Keratinocyte (primary cell): ENCODE results near the gene ZSCAN21.
"Not testable (repeated sequence)": the region's sequence is repeated elsewhere in the genome, so short reads cannot be mapped to it uniquely, and the experiment has no call there.

ENCODE experiments used
- CTCF ChIP-seq, 3 experiments: IDR thresholded peaks in 1 of 3; conservative IDR thresholded peaks in 1 of 3; optimal IDR thresholded peaks in 1 of 3; 2 replicates in 2 of 3; 3 replicates in 1 of 3; pipeline versions ENCODE3 to v1.5.1; 2011; ENCODE audit warnings: low read length in 3 of 3, mild to moderate bottlenecking in 3 of 3, moderate library complexity in 2 of 3, control low read depth in 1 of 3, inconsistent platforms in 1 of 3; ENCODE audit not compliant: insufficient read depth in 2 of 3; ENCODE audit errors: extremely low read depth in 1 of 3
- EZH2 ChIP-seq: IDR thresholded peaks from one replicate; pipeline ENCODE4 v1.6.1; 2012; ENCODE audit warnings: inconsistent platforms, mild to moderate bottlenecking, low read length, moderate library complexity

- TF ChIP-seq EZH2; CTCF (optimal IDR thresholded peaks at IDR 0.05 in 1 of 3, IDR thresholded peaks at IDR 0.05 in 1 of 3, conservative IDR thresholded peaks at IDR 0.05 in 1 of 3; ENCODE audit: extremely low read depth in 1 of 3, insufficient read depth in 2 of 3, low read length in 3 of 3): not testable (repeated sequence)
Measured at GRCh38 chr7:100009952-100010351, 39.6 kb upstream of the ZSCAN21 start.
